MCF 10A (cell line): ENCODE results near the gene DHX15. TPM values are rescaled to one million over a fixed set of nuclear protein-coding genes. Genes with fewer than 3 reads are reported as not detected.

Source experiments
- BruUV-seq: library from RNA; stranded (reverse); fragments of 400-500 nt; replicated peaks from 2 replicates; lab custom pipeline; 2021; lab: Mats Ljungman, UMichigan
- CTCF ChIA-PET: fragments of 300-600 bp; sonication (Branson Sonifier 250); formaldehyde crosslinking; extraction: SDS; loops from one replicate; lab custom pipeline; 2021; ENCODE audit warnings: antibody characterized with exemption, inconsistent platforms; lab: Yijun Ruan, JAX
- POLR2A ChIA-PET: fragments of 300-600, 350-650 bp; sonication (Branson Sonifier 250); formaldehyde crosslinking; extraction: SDS; loops from one replicate; lab custom pipeline; 2020; ENCODE audit warnings: antibody characterized with exemption, inconsistent platforms; lab: Yijun Ruan, JAX
- DNase-seq: peaks from one replicate; pipeline ENCODE4 v3.0.0-alpha.2; 2018; ENCODE audit not compliant: unreplicated experiment
- H3K27ac Mint-ChIP-seq: one replicate; pipeline ENCODE4 v1.8.0; 2022; ENCODE audit warnings: mild to moderate bottlenecking, low read depth, mixed read lengths; ENCODE audit not compliant: unreplicated experiment
- H3K27me3 Mint-ChIP-seq: one replicate; pipeline ENCODE4 v1.8.0; 2022; ENCODE audit warnings: mixed read lengths; ENCODE audit not compliant: insufficient read depth, unreplicated experiment
- H3K36me3 Mint-ChIP-seq: one replicate; pipeline ENCODE4 v1.8.0; 2022; ENCODE audit warnings: mild to moderate bottlenecking, moderate library complexity, mixed read lengths; ENCODE audit not compliant: insufficient read depth, unreplicated experiment
- H3K4me1 Mint-ChIP-seq: one replicate; pipeline ENCODE4 v1.8.0; 2022; ENCODE audit warnings: mixed read lengths; ENCODE audit not compliant: insufficient read depth, unreplicated experiment
- H3K4me3 Mint-ChIP-seq: one replicate; pipeline ENCODE4 v1.8.0; 2022; ENCODE audit warnings: mild to moderate bottlenecking, moderate library complexity, mixed read lengths; ENCODE audit not compliant: unreplicated experiment
- H3K9me3 Mint-ChIP-seq: one replicate; pipeline ENCODE4 v1.8.0; 2022; ENCODE audit warnings: mixed read lengths; ENCODE audit not compliant: unreplicated experiment
- CTCF ChIP-seq: fragments of 200-600 bp; IDR thresholded peaks from one replicate; pipeline ENCODE4 v1.8.0; 2022; ENCODE audit warnings: antibody characterized with exemption, mild to moderate bottlenecking; ENCODE audit not compliant: unreplicated experiment
- intact Hi-C: fragments of 100-400 bp; cut with micrococcal nuclease; formaldehyde crosslinking; loops from 2 replicates; pipeline ENCODE4 v1.14.1; 2022
- total RNA-seq: library from RNA; stranded (reverse); gene quantifications from 2 replicates; pipeline ENCODE4 v1.2.3, GENCODE V29; 2022

The DHX15 gene
- total RNA-seq, 1 experiment from 2014 or later, result 125 TPM

GRCh38 chr4:24588216-24588954 lies 4.0 kb upstream of the DHX15 start:
- H3K36me3 Mint-ChIP-seq, result peaks cover 6% of the 10 kb centered on the region
- H3K27me3 Mint-ChIP-seq, result no peaks in the 10 kb centered on the region
- POLR2A ChIA-PET, result no interaction called here
- no peak for DNase-seq
- intact Hi-C loops, result no loop called here
- no peak overlapping the region for H3K27ac Mint-ChIP-seq
- no peaks in the 10 kb centered on the region for H3K9me3 Mint-ChIP-seq
- BruUV-seq, result no TSS peak
- no peak overlapping the region for H3K4me3 Mint-ChIP-seq
- CTCF ChIA-PET, result no interaction called here
- TF ChIP-seq CTCF, result no peak
- no peaks in the 10 kb centered on the region for H3K4me1 Mint-ChIP-seq

- ChIA-PET POLR2A (interaction anchor here (0.6 to 3.2 kb wide), 27 partner anchors 9 to 651 kb away, joined by 3 to 15 read pairs (median 5); no protein-coding TSS in a partner anchor), CTCF (interaction anchor here (0.9 kb wide), 2 partner anchors 11 to 45 kb away, joined by 3 read pairs; no protein-coding TSS in a partner anchor)
- Mint-ChIP-seq H3K27me3 (no peaks in the 10 kb centered on the region), H3K9me3 (no peaks in the 10 kb centered on the region), H3K4me1 (peaks cover 16% of the 10 kb centered on the region), H3K36me3 (peaks cover 40% of the 10 kb centered on the region), H3K4me3 (peak overlapping the region; percentile 85), H3K27ac (peak overlapping the region; percentile 94)
- intact Hi-C loops, result loop anchor here (1.0 kb wide), 2 partner anchors 75 to 210 kb away; no protein-coding TSS in a partner anchor
- BruUV-seq, result no TSS peak
- peak; percentile 67 for DNase-seq
- no peak for TF ChIP-seq CTCF
Observed at GRCh38 chr4:24583451-24584210, 723 bp downstream of the DHX15 start.

- DNase-seq, result no peak
- peaks cover 48% of the 10 kb centered on the region for H3K36me3 Mint-ChIP-seq
- ChIA-PET POLR2A (interaction anchor here (0.7 to 3.2 kb wide), 8 partner anchors 9 to 1334 kb away, joined by 3 to 15 read pairs (median 7); no protein-coding TSS in a partner anchor), CTCF (interaction anchor here (0.8 to 1.0 kb wide), 2 partner anchors 12 to 111 kb away, joined by 3 read pairs; no protein-coding TSS in a partner anchor)
- peak overlapping the region; percentile 94 for H3K27ac Mint-ChIP-seq
- BruUV-seq, result TSS peak; percentile 22
- H3K27me3 Mint-ChIP-seq, result no peaks in the 10 kb centered on the region
- peaks cover 26% of the 10 kb centered on the region for H3K4me1 Mint-ChIP-seq
- no peak for TF ChIP-seq CTCF
- H3K4me3 Mint-ChIP-seq, result peak overlapping the region; percentile 85
- intact Hi-C loops, result no loop called here
- no peaks in the 10 kb centered on the region for H3K9me3 Mint-ChIP-seq
Observed at GRCh38 chr4:24582235-24582832, 2.0 kb downstream of the DHX15 start.
